ENCODE results near the gene EXOC6.

The EXOC6 gene

GRCh38 chr10:93015722-93016121 lies 167.4 kb downstream of the EXOC6 start (continued):
- TF ChIP-seq SALL2 (tag by site-specific recombination; IDR thresholded peaks at IDR 0.05; ENCODE audit: borderline replicate concordance): no peak

- no peak overlapping the region for H3K27ac ChIP-seq (ENCODE audit: extremely low read depth, low read depth, low read length)
- no peaks in the 10 kb centered on the region for H3K36me3 ChIP-seq (ENCODE audit: control insufficient read depth in 2 of 2, insufficient read depth in 1 of 2, low read length in 2 of 2)
- H3K4me3 ChIP-seq (ENCODE audit: low read depth, low read length): no peak overlapping the region
- H3K9me3 ChIP-seq (ENCODE audit: control insufficient read depth, insufficient read depth, low read depth, low read length): no peaks in the 10 kb centered on the region
- no peak for TF ChIP-seq SP7 (tag by site-specific recombination; IDR thresholded peaks at IDR 0.05)
- no peak for TF ChIP-seq RBAK (tag by site-specific recombination; IDR thresholded peaks at IDR 0.05)
- TF ChIP-seq ZNF155 (tag by site-specific recombination; IDR thresholded peaks at IDR 0.05): no peak
- no peak for TF ChIP-seq ZBTB21 (tag by site-specific recombination; IDR thresholded peaks at IDR 0.05)
- no peak for TF ChIP-seq ZNF302 (tag by site-specific recombination; IDR thresholded peaks at IDR 0.05; ENCODE audit: low read depth)
- ChIA-PET POLR2A (no interaction called here), CTCF (interaction anchor here (0.5 to 1.5 kb wide), 6 partner anchors 10 to 45 kb away, joined by 3 to 7 read pairs (median 6); no protein-coding TSS in a partner anchor)
- H3K4me1 ChIP-seq (ENCODE audit: control insufficient read depth, insufficient read depth, low read length): no peaks in the 10 kb centered on the region
Observed at GRCh38 chr10:93023013-93023650, 174.8 kb downstream of the EXOC6 start.

- Histone ChIP-seq H3K4me3 (ENCODE audit: low read depth, low read length) (no peak overlapping the region), H3K4me1 (ENCODE audit: control insufficient read depth, insufficient read depth, low read length) (no peaks in the 10 kb centered on the region), H3K27ac (ENCODE audit: extremely low read depth, low read depth, low read length) (no peak overlapping the region), H3K36me3 (ENCODE audit: control insufficient read depth in 2 of 2, insufficient read depth in 1 of 2, low read length in 2 of 2) (no peaks in the 10 kb centered on the region), H3K9me3 (ENCODE audit: control insufficient read depth, insufficient read depth, low read depth, low read length) (no peaks in the 10 kb centered on the region)
- POLR2A ChIA-PET: no interaction called here
- TF ChIP-seq ZNF140 (tag by site-specific recombination; IDR thresholded peaks at IDR 0.05) (no peak), ZSCAN16 (tag by site-specific recombination; IDR thresholded peaks at IDR 0.05) (no peak), ZNF664 (tag by site-specific recombination; IDR thresholded peaks at IDR 0.05) (no peak), ZNF639 (tag by site-specific recombination; IDR thresholded peaks at IDR 0.05) (no peak), ZNF324 (tag by site-specific recombination; IDR thresholded peaks at IDR 0.05) (no peak), ZNF433 (tag by site-specific recombination; IDR thresholded peaks at IDR 0.05; ENCODE audit: low read depth) (no peak), ZNF26 (tag by site-specific recombination; IDR thresholded peaks at IDR 0.05) (no peak), ZNF549 (tag by site-specific recombination; IDR thresholded peaks at IDR 0.05) (no peak), HIC1 (tag by site-specific recombination; IDR thresholded peaks at IDR 0.05) (no peak), ZNF654 (tag by site-specific recombination; IDR thresholded peaks at IDR 0.05; ENCODE audit: low read depth) (no peak)
- CTCF ChIA-PET: interaction anchor here (1.6 kb wide), 1 partner anchor 8 kb away, joined by 5 read pairs; no protein-coding TSS in a partner anchor
Observed at GRCh38 chr10:93026072-93026471, 177.8 kb downstream of the EXOC6 start.

Data from HEK293 (cell line).